Urothelium cell line (cell line): ENCODE data around the gene ZNF518B.

Experiments used
- DNase-seq: peaks from one replicate; pipeline ENCODE4 v3.0.0; 2011; ENCODE audit warnings: low spot score, mixed read lengths
- FAIRE-seq: peaks from 2 replicates; lab custom pipeline; 2011; peaks lifted over from hg19 to GRCh38; lab: Jason Lieb, UNC

ZNF518B gene

GRCh38 chr4:10457255-10457801 lies at the start of gene ZNF518B:
ZNF518B (minus strand) TSS chr4:10457426; CDS start chr4:10446328, 11,098 bp downstream.
- no peak for FAIRE-seq
- peak; percentile 83 for DNase-seq

- DNase-seq (no peak), FAIRE-seq (no peak)
Measured at GRCh38 chr4:10506077-10506476, 48.9 kb upstream of the ZNF518B start.

- no peak for DNase-seq
- FAIRE-seq = no peak
Measured at GRCh38 chr4:10504570-10505179, 47.4 kb upstream of the ZNF518B start.

DNA sequence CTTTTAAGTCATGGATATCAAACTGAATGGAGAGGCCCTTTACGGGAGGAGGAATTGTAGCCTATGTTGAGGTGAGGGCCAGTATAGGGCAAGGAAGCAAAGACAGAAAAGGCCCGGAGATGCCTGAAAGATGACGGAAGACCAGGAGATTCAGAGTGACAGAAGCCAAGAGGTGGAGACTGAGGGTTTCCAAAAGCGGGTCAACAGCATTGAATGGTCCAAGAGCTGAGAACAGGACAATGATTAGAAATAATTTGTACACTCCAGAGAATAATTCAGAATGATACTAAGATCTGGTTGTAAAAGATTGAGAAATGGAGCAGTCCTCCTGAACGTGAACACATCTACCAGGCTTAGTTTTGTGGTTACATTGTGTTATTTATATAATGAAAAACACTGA lies 45.5 kb upstream of the ZNF518B start:
- DNase-seq (no peak), FAIRE-seq (no peak)

DNA sequence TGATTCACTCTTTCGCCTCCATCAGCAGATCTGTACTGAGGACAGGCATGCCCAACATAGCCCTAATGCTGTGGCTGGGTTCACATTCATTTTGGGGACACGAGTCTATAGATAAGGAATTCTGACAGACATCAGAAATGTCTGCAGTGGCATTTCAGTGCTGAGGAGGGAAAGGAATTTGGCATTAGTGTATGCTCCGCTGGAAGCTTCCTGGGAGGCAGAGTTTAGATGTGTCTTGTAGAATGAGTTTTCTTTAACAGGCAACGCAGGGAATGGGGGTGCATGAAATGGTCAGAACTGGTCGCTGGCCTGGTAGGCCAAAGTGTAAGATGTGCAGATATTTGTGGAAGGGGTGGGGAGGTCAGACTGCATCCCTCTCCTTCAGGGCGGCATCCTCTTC lies 43.5 kb upstream of the ZNF518B start:
- no peak for FAIRE-seq
- no peak for DNase-seq

DNA sequence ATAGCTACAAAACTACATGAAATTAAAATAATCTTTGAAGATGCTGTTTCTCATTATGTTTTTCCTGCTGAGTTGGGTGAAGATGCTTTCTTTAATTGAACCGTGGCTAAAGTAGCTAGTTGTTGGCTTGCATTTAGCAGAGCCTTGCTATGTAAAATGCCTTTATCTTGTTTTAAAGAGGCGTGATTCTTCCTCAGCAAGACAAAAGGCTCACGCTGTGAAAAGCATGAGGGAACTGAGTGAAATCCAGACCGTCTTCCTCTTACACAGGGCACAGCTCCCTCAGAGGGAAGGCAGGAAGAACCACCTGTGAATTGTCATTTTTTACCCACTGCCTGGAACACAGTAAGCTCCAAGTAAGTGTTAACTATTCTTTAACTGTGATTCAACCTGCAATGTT lies 39.0 kb upstream of the ZNF518B start:
- DNase-seq (no peak), FAIRE-seq (no peak)

DNA sequence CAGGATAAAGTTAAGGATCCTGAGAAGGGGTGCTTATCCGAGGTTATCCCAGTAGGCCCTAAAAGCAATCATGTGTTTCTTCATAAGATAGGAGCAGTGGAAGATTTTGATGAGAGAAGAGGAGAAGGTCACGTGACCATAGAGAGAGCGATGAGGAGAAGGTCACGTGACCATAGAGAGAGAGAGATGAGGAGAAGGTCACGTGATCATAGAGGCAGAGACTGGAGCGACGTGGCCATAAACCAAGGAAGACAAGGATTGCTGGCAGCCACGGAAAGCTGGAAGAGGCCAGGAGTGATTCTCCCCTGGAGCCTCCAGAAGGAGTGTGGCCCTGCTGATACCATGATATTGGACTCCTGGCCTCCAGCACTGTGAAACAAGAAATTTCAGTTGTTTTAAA lies 38.4 kb upstream of the ZNF518B start:
- DNase-seq = no peak
- FAIRE-seq = no peak

GRCh38 chr4:10492464-10492863 lies 35.2 kb upstream of the ZNF518B start:
- no peak for FAIRE-seq
- DNase-seq = no peak

- no peak for FAIRE-seq
- DNase-seq = no peak
Measured at GRCh38 chr4:10491401-10491800, 34.2 kb upstream of the ZNF518B start.

GRCh38 chr4:10490996-10491395 lies 33.8 kb upstream of the ZNF518B start:
- FAIRE-seq (no peak), DNase-seq (no peak)

- FAIRE-seq = no peak
- DNase-seq = no peak
Measured at GRCh38 chr4:10482913-10483312, 25.7 kb upstream of the ZNF518B start.

GRCh38 chr4:10480616-10481015 lies 23.4 kb upstream of the ZNF518B start:
- DNase-seq (no peak), FAIRE-seq (no peak)

DNA sequence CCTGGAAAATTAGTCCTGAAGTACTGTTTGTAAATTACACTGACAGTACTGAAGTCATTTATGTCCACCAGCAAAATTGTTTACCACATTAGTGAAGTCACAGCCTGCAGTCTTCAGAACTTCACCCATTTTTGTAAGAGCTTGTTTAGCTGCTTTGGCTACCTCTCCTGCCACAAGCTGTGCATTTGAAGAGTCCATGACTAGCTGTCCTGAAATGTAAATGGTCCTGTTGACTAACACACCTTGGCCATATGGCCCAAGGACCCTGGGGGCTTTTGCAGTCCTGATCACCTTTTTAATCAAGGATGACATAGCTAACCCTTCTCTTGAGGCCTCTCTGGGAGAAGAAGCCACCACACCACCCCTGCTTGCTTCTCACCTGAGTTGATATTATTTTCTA lies 21.4 kb upstream of the ZNF518B start:
- no peak for FAIRE-seq

GRCh38 chr4:10470505-10470904 lies 13.3 kb upstream of the ZNF518B start:
- DNase-seq (no peak), FAIRE-seq (no peak)

More for the DNA sequence above, 21.4 kb upstream of the ZNF518B start:
- no peak for DNase-seq

DNA sequence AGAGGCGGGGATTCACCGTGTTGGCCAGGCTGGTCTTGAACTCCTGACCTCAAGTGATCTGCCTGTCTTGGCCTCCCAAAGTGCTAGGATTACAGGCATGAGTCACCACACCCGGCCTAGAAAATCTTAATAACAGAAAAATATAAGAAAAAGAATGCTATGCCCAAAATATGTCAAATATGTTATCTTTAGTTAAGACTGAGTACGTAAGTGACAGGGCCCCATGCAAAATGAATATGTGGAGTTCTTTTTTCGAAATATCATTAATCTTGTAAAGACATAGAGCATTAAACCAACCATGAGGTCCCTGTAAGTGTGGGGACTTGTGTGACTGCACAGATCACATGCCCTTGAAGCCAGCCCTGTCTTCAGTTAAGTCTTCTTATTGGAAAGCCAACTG lies 8.9 kb upstream of the ZNF518B start:
- FAIRE-seq (no peak), DNase-seq (no peak)

DNA sequence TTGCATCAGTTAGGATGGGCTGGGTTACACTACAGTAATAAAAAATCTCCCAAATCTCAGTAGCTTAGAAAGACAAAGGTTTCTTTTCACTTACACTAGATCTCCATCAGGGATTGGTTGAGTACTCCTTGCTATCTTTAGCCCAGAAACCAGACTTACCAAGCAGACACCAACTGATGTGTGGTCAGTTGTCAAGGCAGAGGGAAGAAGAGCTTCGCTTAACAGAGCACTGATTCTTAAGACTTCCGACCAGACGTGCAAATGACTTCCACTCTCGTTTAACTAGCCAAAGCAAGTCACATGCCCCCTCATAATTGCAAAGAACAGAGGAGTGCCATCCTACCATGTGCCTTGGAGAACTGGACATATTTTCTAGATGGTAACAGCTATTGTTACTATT lies 5.7 kb upstream of the ZNF518B start:
- FAIRE-seq = no peak
- DNase-seq = no peak

DNA sequence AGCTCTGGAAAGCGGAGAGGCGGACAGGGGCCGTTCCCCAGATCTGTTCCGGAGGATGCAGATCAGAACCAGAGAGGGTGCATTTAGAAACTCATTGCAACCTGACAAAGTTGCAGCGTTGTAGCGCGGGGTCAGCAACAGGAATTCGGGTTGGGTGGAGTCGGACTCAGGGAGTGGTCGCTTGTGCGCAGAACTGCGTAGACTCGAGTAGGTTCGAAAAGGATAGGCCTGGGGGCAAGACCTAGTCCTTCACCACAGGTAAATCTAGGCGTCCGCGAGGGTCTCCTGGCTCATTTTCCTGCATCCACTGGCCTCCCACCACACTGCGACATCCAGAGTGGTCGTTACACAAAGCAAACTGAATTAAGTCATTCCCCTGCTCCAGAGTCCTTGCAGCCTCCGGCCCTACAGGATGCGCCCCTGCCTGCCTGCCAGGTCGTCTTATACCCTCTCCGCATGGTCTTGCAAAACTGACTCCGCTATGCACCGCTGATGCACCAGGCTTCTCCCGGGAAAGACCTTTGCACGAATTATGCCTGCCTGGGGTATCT lies 4.7 kb upstream of the ZNF518B start:
- no peak for FAIRE-seq

GRCh38 chr4:10461091-10461849 lies 4.0 kb upstream of the ZNF518B start:
- DNase-seq (peak; percentile 83), FAIRE-seq (no peak)

More for the DNA sequence above, 4.7 kb upstream of the ZNF518B start:
- DNase-seq = no peak

DNA sequence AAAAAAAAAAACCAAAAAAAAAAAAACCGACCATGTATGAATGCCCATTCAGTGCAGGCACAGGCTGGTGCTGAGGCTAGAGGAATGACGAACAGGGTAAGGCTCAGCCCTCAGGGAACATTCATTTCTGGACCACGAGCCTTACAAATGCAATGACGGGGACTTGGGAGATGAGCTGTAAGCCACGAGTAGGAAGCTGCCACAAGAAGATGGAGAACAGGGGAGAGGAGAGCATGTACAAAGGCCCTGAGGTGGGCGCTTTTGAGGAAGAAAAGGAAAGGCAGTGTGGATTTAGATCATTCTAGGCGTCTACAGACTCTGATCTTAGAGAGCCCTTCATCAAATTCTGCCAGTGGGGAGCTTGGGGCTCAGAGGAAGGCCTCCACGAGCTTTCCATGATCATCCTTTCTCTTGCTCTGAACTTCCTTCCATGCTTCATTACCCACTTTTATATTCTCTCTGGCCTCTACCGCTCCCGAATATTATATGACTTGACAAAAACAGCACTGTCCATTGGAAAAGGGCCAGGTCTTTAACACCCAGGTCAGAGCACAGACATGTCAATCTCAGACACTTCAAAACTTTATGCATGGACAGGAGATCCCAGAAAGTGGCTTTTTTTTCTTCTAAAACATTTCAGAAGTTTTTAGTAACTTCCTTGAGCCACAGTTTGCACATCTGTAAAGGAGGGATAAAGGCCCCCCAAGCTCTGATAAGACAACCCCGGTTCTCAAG lies 3.3 kb upstream of the ZNF518B start:
- FAIRE-seq (no peak), DNase-seq (no peak)

GRCh38 chr4:10459305-10459704 lies 2.1 kb upstream of the ZNF518B start:
- FAIRE-seq (no peak), DNase-seq (no peak)

DNA sequence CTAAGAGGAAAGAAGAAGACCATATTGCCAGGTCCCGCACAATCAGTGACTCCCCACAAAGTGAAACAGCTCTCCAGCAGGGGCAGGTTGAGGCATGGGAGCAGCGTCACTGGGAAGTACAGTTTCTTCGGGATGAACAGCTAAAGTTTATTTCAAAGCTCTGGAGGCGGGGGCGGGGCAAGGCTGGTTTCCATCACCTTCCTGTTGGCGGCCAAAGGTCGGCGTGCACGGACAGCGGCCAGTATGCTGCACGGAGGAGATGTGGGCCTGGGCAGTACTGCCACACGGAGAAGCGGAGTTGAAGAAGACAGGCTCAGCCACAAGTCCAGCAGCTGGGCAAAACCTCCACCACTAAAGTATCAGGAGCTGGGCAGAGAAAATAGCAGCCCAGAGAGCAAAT lies 951 bp upstream of the ZNF518B start:
- FAIRE-seq (no peak), DNase-seq (no peak)
